A673 (cell line): Measurements from ENCODE around the gene GABRD.

Source experiments
- CTCF ChIP-seq: fragments of 300-800, 200-600 bp; sonication (generic); conservative IDR thresholded peaks from 2 replicates; pipeline ENCODE4 v1.5.1; 2017; ENCODE audit warnings: low read depth, mild to moderate bottlenecking, antibody characterized with exemption, low read length, moderate library complexity, mixed read lengths
- EZH2 ChIP-seq: fragments of 200-600 bp; sonication (generic); IDR thresholded peaks from 2 replicates; pipeline ENCODE4 v1.6.1; 2017; ENCODE audit warnings: borderline replicate concordance, low read depth, mild to moderate bottlenecking, mixed read lengths, antibody characterized with exemption, low read length; ENCODE audit not compliant: poor library complexity, severe bottlenecking

- TF ChIP-seq EZH2, result no peak
- no peak for TF ChIP-seq CTCF
Measured at GRCh38 chr1:2061065-2061778, 42.1 kb downstream of the GABRD start.
